ENCODE results near the gene NGLY1. TPM values are rescaled to one million over a fixed set of nuclear protein-coding genes. Genes with fewer than 3 reads are reported as not detected.

The NGLY1 gene
- total and polyA plus RNA-seq, 3 experiments from 2014 or later = 38.1 to 48.9 (median 44.8) TPM

- H3K27ac Mint-ChIP-seq = no peak overlapping the region
- Histone ChIP-seq H3K27me3 (ENCODE audit: insufficient read depth, low read length, poor library complexity, severe bottlenecking) (no peaks in the 10 kb centered on the region), H3K4me3 (ENCODE audit: low read length) (no peak overlapping the region), H3K9me3 (ENCODE audit: low read length) (no peaks in the 10 kb centered on the region), H3K27ac (ENCODE audit: low read depth, low read length) (no peak overlapping the region), H3K36me3 (ENCODE audit: insufficient read depth, low read length) (no peaks in the 10 kb centered on the region), H3K4me1 (ENCODE audit: insufficient read depth, low read length) (no peaks in the 10 kb centered on the region)
- H3K4me1 Mint-ChIP-seq = no peaks in the 10 kb centered on the region
- H3K9me3 Mint-ChIP-seq = no peaks in the 10 kb centered on the region
- H3K36me3 Mint-ChIP-seq = no peaks in the 10 kb centered on the region
- POLR2A ChIA-PET = no interaction called here
- peaks cover 4% of the 10 kb centered on the region in 2 donors for H3K27me3 Mint-ChIP-seq
- no peak for DNase-seq
- CTCF ChIA-PET = no interaction called here
- no peak overlapping the region for H3K4me3 Mint-ChIP-seq
These were observed 37.1 kb upstream of the NGLY1 start for GRCh38 chr3:25820366-25820765.

- Histone ChIP-seq H3K4me1 (ENCODE audit: insufficient read depth, low read length) (no peaks in the 10 kb centered on the region), H3K27me3 (ENCODE audit: insufficient read depth, low read length, poor library complexity, severe bottlenecking) (no peaks in the 10 kb centered on the region), H3K4me3 (ENCODE audit: low read length) (no peak overlapping the region), H3K27ac (ENCODE audit: low read depth, low read length) (no peak overlapping the region), H3K9me3 (ENCODE audit: low read length) (no peaks in the 10 kb centered on the region), H3K36me3 (ENCODE audit: insufficient read depth, low read length) (no peaks in the 10 kb centered on the region)
- no peaks in the 10 kb centered on the region for H3K36me3 Mint-ChIP-seq
- H3K4me3 Mint-ChIP-seq = no peak overlapping the region
- no peak overlapping the region for H3K27ac Mint-ChIP-seq
- no peak for DNase-seq
- no peaks in the 10 kb centered on the region for H3K4me1 Mint-ChIP-seq
- H3K27me3 Mint-ChIP-seq = peaks cover 4 to 7% of the 10 kb centered on the region in 2 donors
- ChIA-PET CTCF (interaction anchor here (1.4 kb wide), 1 partner anchor 39 kb away, joined by 3 read pairs; no protein-coding TSS in a partner anchor), POLR2A (no interaction called here)
- no peaks in the 10 kb centered on the region for H3K9me3 Mint-ChIP-seq
These were observed 35.1 kb upstream of the NGLY1 start for GRCh38 chr3:25818335-25818734.

- H3K27ac Mint-ChIP-seq = no peak overlapping the region
- POLR2A ChIA-PET = no interaction called here
- H3K4me3 ChIP-seq (ENCODE audit: low read length) = no peak overlapping the region
- H3K36me3 ChIP-seq (ENCODE audit: insufficient read depth, low read length) = no peaks in the 10 kb centered on the region
- H3K36me3 Mint-ChIP-seq = no peaks in the 10 kb centered on the region
- CTCF ChIA-PET = no interaction called here
- DNase-seq = no peak
- no peaks in the 10 kb centered on the region for H3K27me3 ChIP-seq (ENCODE audit: insufficient read depth, low read length, poor library complexity, severe bottlenecking)
- no peak overlapping the region for H3K4me3 Mint-ChIP-seq
- no peaks in the 10 kb centered on the region for H3K9me3 ChIP-seq (ENCODE audit: low read length)
- H3K27ac ChIP-seq (ENCODE audit: low read depth, low read length) = no peak overlapping the region
- H3K4me1 ChIP-seq (ENCODE audit: insufficient read depth, low read length) = no peaks in the 10 kb centered on the region
- H3K4me1 Mint-ChIP-seq = no peaks in the 10 kb centered on the region
- H3K27me3 Mint-ChIP-seq = peaks cover 2 to 4% of the 10 kb centered on the region in 2 donors
- no peaks in the 10 kb centered on the region for H3K9me3 Mint-ChIP-seq
These were observed 34.4 kb upstream of the NGLY1 start for GRCh38 chr3:25817638-25818037.

GRCh38 chr3:25817107-25817506 lies 33.9 kb upstream of the NGLY1 start:
- Histone ChIP-seq H3K36me3 (ENCODE audit: insufficient read depth, low read length) (no peaks in the 10 kb centered on the region), H3K4me1 (ENCODE audit: insufficient read depth, low read length) (no peaks in the 10 kb centered on the region), H3K27me3 (ENCODE audit: insufficient read depth, low read length, poor library complexity, severe bottlenecking) (no peaks in the 10 kb centered on the region), H3K4me3 (ENCODE audit: low read length) (no peak overlapping the region), H3K27ac (ENCODE audit: low read depth, low read length) (no peak overlapping the region), H3K9me3 (ENCODE audit: low read length) (no peaks in the 10 kb centered on the region)
- Mint-ChIP-seq H3K4me1 (no peaks in the 10 kb centered on the region), H3K27me3 (peaks cover 1 to 4% of the 10 kb centered on the region in 2 donors), H3K4me3 (no peak overlapping the region), H3K36me3 (no peaks in the 10 kb centered on the region), H3K27ac (no peak overlapping the region), H3K9me3 (no peaks in the 10 kb centered on the region)
- ChIA-PET CTCF (no interaction called here), POLR2A (no interaction called here)
- DNase-seq = no peak

GRCh38 chr3:25812644-25813043 lies 29.4 kb upstream of the NGLY1 start:
- ChIA-PET POLR2A (no interaction called here), CTCF (no interaction called here)
- H3K4me1 Mint-ChIP-seq = no peaks in the 10 kb centered on the region
- no peaks in the 10 kb centered on the region for H3K36me3 ChIP-seq (ENCODE audit: insufficient read depth, low read length)
- no peaks in the 10 kb centered on the region for H3K4me1 ChIP-seq (ENCODE audit: insufficient read depth, low read length)
- H3K27me3 Mint-ChIP-seq = peaks cover 1 to 9% of the 10 kb centered on the region in 2 donors
- H3K27ac Mint-ChIP-seq = no peak overlapping the region
- H3K27ac ChIP-seq (ENCODE audit: low read depth, low read length) = no peak overlapping the region
- no peak overlapping the region for H3K4me3 ChIP-seq (ENCODE audit: low read length)
- H3K27me3 ChIP-seq (ENCODE audit: insufficient read depth, low read length, poor library complexity, severe bottlenecking) = no peaks in the 10 kb centered on the region
- no peaks in the 10 kb centered on the region for H3K9me3 ChIP-seq (ENCODE audit: low read length)
- no peak overlapping the region for H3K4me3 Mint-ChIP-seq
- no peak for DNase-seq
- no peaks in the 10 kb centered on the region for H3K9me3 Mint-ChIP-seq
- H3K36me3 Mint-ChIP-seq = no peaks in the 10 kb centered on the region

GRCh38 chr3:25804676-25805075 lies 21.4 kb upstream of the NGLY1 start:
- Histone ChIP-seq H3K4me3 (ENCODE audit: low read length) (no peak overlapping the region), H3K27ac (ENCODE audit: low read depth, low read length) (no peak overlapping the region), H3K36me3 (ENCODE audit: insufficient read depth, low read length) (no peaks in the 10 kb centered on the region), H3K9me3 (ENCODE audit: low read length) (no peaks in the 10 kb centered on the region), H3K27me3 (ENCODE audit: insufficient read depth, low read length, poor library complexity, severe bottlenecking) (no peaks in the 10 kb centered on the region), H3K4me1 (ENCODE audit: insufficient read depth, low read length) (no peaks in the 10 kb centered on the region)
- DNase-seq = no peak
- Mint-ChIP-seq H3K4me1 (no peaks in the 10 kb centered on the region), H3K9me3 (no peaks in the 10 kb centered on the region), H3K27me3 (peaks cover 5 to 28% of the 10 kb centered on the region in 2 donors), H3K4me3 (no peak overlapping the region), H3K27ac (no peak overlapping the region), H3K36me3 (no peaks in the 10 kb centered on the region)
- ChIA-PET CTCF (no interaction called here), POLR2A (no interaction called here)

DNA sequence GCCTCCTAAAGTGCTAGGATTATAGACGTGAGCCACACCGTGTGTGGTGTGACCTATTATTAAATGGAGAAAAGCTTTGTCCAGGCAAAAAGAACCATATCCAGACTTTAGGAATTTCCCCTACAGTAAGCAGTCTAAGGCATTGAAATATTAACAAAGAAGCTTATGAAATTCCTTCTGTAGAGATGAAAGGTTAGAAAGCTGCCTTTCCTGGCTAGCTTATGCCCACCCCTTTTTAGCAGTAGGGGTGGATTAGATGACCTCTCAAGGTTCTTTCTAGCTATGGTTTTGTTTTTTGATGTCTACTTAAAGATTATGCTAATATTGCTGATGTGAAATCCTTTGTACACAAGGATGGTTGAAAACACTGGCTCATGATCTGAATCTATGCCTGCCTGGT lies 20.6 kb upstream of the NGLY1 start:
- ChIA-PET POLR2A (no interaction called here), CTCF (interaction anchor here (0.5 kb wide), 1 partner anchor 251 kb away, joined by 3 read pairs; no protein-coding TSS in a partner anchor)
- H3K9me3 Mint-ChIP-seq = no peaks in the 10 kb centered on the region
- peaks cover 5 to 23% of the 10 kb centered on the region in 2 donors for H3K27me3 Mint-ChIP-seq
- no peak overlapping the region for H3K4me3 Mint-ChIP-seq
- H3K4me1 ChIP-seq (ENCODE audit: insufficient read depth, low read length) = no peaks in the 10 kb centered on the region
- H3K4me3 ChIP-seq (ENCODE audit: low read length) = no peak overlapping the region
- H3K9me3 ChIP-seq (ENCODE audit: low read length) = no peaks in the 10 kb centered on the region
- DNase-seq = no peak
- H3K36me3 ChIP-seq (ENCODE audit: insufficient read depth, low read length) = no peaks in the 10 kb centered on the region
- H3K27me3 ChIP-seq (ENCODE audit: insufficient read depth, low read length, poor library complexity, severe bottlenecking) = no peaks in the 10 kb centered on the region
- no peaks in the 10 kb centered on the region for H3K4me1 Mint-ChIP-seq
- H3K27ac ChIP-seq (ENCODE audit: low read depth, low read length) = no peak overlapping the region
- no peak overlapping the region for H3K27ac Mint-ChIP-seq
- no peaks in the 10 kb centered on the region for H3K36me3 Mint-ChIP-seq

GRCh38 chr3:25801786-25802185 lies 18.5 kb upstream of the NGLY1 start:
- CTCF ChIA-PET = no interaction called here

More at GRCh38 chr3:25801786-25802185, 18.5 kb upstream of the NGLY1 start:
- Histone ChIP-seq H3K4me3 (ENCODE audit: low read length) (no peak overlapping the region), H3K4me1 (ENCODE audit: insufficient read depth, low read length) (no peaks in the 10 kb centered on the region), H3K27me3 (ENCODE audit: insufficient read depth, low read length, poor library complexity, severe bottlenecking) (no peaks in the 10 kb centered on the region), H3K27ac (ENCODE audit: low read depth, low read length) (no peak overlapping the region), H3K36me3 (ENCODE audit: insufficient read depth, low read length) (no peaks in the 10 kb centered on the region), H3K9me3 (ENCODE audit: low read length) (no peaks in the 10 kb centered on the region)
- POLR2A ChIA-PET = no interaction called here
- peaks cover 5 to 23% of the 10 kb centered on the region in 2 donors for H3K27me3 Mint-ChIP-seq
- no peak overlapping the region for H3K27ac Mint-ChIP-seq
- no peaks in the 10 kb centered on the region for H3K36me3 Mint-ChIP-seq
- DNase-seq = no peak
- H3K4me1 Mint-ChIP-seq = no peaks in the 10 kb centered on the region
- no peaks in the 10 kb centered on the region for H3K9me3 Mint-ChIP-seq
- H3K4me3 Mint-ChIP-seq = no peak overlapping the region
